NK-92 (cell line): ENCODE results near the gene SMIM15.
"Not testable (repeated sequence)": the region's sequence is repeated elsewhere in the genome, so short reads cannot be mapped to it uniquely, and the experiment has no call there.

Experiments used
- DNase-seq: peaks from one replicate; lab custom pipeline; 2025; ENCODE audit not compliant: unreplicated experiment; lab: John Stamatoyannopoulos, UW

Gene SMIM15

GRCh38 chr5:61162010-61162831 lies at the start of gene SMIM15:
Gene SMIM15 (minus strand): TSS chr5:61162468. CDS start chr5:61160171, 2,297 bp downstream.
- DNase-seq = no peak

- no peak for DNase-seq
These were observed 45.6 kb upstream of the SMIM15 start for GRCh38 chr5:61207884-61208283.

GRCh38 chr5:61205013-61205412 lies 42.7 kb upstream of the SMIM15 start:
- DNase-seq = no peak

GRCh38 chr5:61202213-61202612 lies 39.9 kb upstream of the SMIM15 start:
- DNase-seq = no peak

- DNase-seq = no peak
These were observed 38.4 kb upstream of the SMIM15 start for GRCh38 chr5:61200582-61201155.

- no peak for DNase-seq
These were observed 36.3 kb upstream of the SMIM15 start for GRCh38 chr5:61198606-61199005.

- DNase-seq = not testable (repeated sequence)
These were observed 25.6 kb upstream of the SMIM15 start for GRCh38 chr5:61187826-61188225.

- DNase-seq = not testable (repeated sequence)
These were observed 25.1 kb upstream of the SMIM15 start for GRCh38 chr5:61187352-61187751.

- DNase-seq = no peak
These were observed 24.4 kb upstream of the SMIM15 start for GRCh38 chr5:61186634-61187033.

GRCh38 chr5:61184708-61185107 lies 22.4 kb upstream of the SMIM15 start:
- no peak for DNase-seq

GRCh38 chr5:61183538-61183937 lies 21.3 kb upstream of the SMIM15 start:
- DNase-seq = no peak

- no peak for DNase-seq
These were observed 20.2 kb upstream of the SMIM15 start for GRCh38 chr5:61182449-61182848.

- no peak for DNase-seq
These were observed 18.6 kb upstream of the SMIM15 start for GRCh38 chr5:61180886-61181285.

GRCh38 chr5:61178702-61179101 lies 16.4 kb upstream of the SMIM15 start:
- no peak for DNase-seq

GRCh38 chr5:61177716-61178115 lies 15.4 kb upstream of the SMIM15 start:
- DNase-seq = no peak

GRCh38 chr5:61177070-61177469 lies 14.8 kb upstream of the SMIM15 start:
- DNase-seq = no peak

- DNase-seq = no peak
These were observed 14.4 kb upstream of the SMIM15 start for GRCh38 chr5:61176631-61177030.

- DNase-seq = no peak
These were observed 9.2 kb upstream of the SMIM15 start for GRCh38 chr5:61171479-61171878.

- no peak for DNase-seq
These were observed 6.7 kb upstream of the SMIM15 start for GRCh38 chr5:61168951-61169350.

GRCh38 chr5:61167382-61167781 lies 5.1 kb upstream of the SMIM15 start:
- no peak for DNase-seq

- no peak for DNase-seq
These were observed 1.6 kb upstream of the SMIM15 start for GRCh38 chr5:61163905-61164304.

GRCh38 chr5:61162832-61163567 lies 732 bp upstream of the SMIM15 start:
- DNase-seq = no peak
